ENCODE data around the gene SMG5. TPM values are rescaled to one million over a fixed set of nuclear protein-coding genes. Genes with fewer than 3 reads are reported as not detected.
"Not testable (repeated sequence)": the region's sequence is repeated elsewhere in the genome, so short reads cannot be mapped to it uniquely, and the experiment has no call there.

Gene SMG5
- 29.9 and 43.3 TPM in 2 replicates for total RNA-seq (ENCODE audit: low replicate concordance)

- peak; percentile 99 for DNase-seq (ENCODE audit: low read depth)
- TF ChIP-seq CTCF (IDR thresholded peaks at IDR 0.05; ENCODE audit: insufficient read depth, low read length), result no peak
Observed at GRCh38 chr1:156282479-156283222, at the start of gene SMG5. TSS of gene SMG5 (minus strand) at chr1:156282825. CDS start at chr1:156282680, 145 bp downstream.

GRCh38 chr1:156323179-156323578, 40.6 kb upstream of the SMG5 start:
- H3K4me3 ChIP-seq (ENCODE audit: low read depth, low read length); DNase-seq (ENCODE audit: low read depth): not testable (repeated sequence)

More at GRCh38 chr1:156282479-156283222, at the start of gene SMG5:
- H3K4me3 ChIP-seq (ENCODE audit: low read depth, low read length), result peak within 1 kb of the TSS; percentile 97

GRCh38 chr1:156320560-156320959, 37.9 kb upstream of the SMG5 start:
- no peak overlapping the region for H3K4me3 ChIP-seq (ENCODE audit: low read depth, low read length)
- no peak for TF ChIP-seq CTCF (IDR thresholded peaks at IDR 0.05; ENCODE audit: insufficient read depth, low read length)
- no peak for DNase-seq (ENCODE audit: low read depth)

- DNase-seq (ENCODE audit: low read depth), result peak; percentile 56
- H3K4me3 ChIP-seq (ENCODE audit: low read depth, low read length), result no peak overlapping the region
- peak; percentile 51 for TF ChIP-seq CTCF (IDR thresholded peaks at IDR 0.05; ENCODE audit: insufficient read depth, low read length)
Observed at GRCh38 chr1:156319664-156320063, 37.0 kb upstream of the SMG5 start.

GRCh38 chr1:156316909-156317308, 34.3 kb upstream of the SMG5 start:
- TF ChIP-seq CTCF (IDR thresholded peaks at IDR 0.05; ENCODE audit: insufficient read depth, low read length), result no peak
- no peak for DNase-seq (ENCODE audit: low read depth)
- no peak overlapping the region for H3K4me3 ChIP-seq (ENCODE audit: low read depth, low read length)

- no peak for TF ChIP-seq CTCF (IDR thresholded peaks at IDR 0.05; ENCODE audit: insufficient read depth, low read length)
- peak; percentile 47 for DNase-seq (ENCODE audit: low read depth)
Observed at GRCh38 chr1:156310962-156311361, 28.3 kb upstream of the SMG5 start.

GRCh38 chr1:156308078-156308477, 25.5 kb upstream of the SMG5 start:
- no peak overlapping the region for H3K4me3 ChIP-seq (ENCODE audit: low read depth, low read length)
- no peak for TF ChIP-seq CTCF (IDR thresholded peaks at IDR 0.05; ENCODE audit: insufficient read depth, low read length)
- peak; percentile 40 for DNase-seq (ENCODE audit: low read depth)

More at GRCh38 chr1:156310962-156311361, 28.3 kb upstream of the SMG5 start:
- H3K4me3 ChIP-seq (ENCODE audit: low read depth, low read length), result no peak overlapping the region

Data from fibroblast of the aortic adventitia (primary cell).